ENCODE measurements around the gene IL37.
A peak's percentile ranks its signal among the peaks of the same experiment; 100 is the strongest.
"Not testable (repeated sequence)": the region's sequence is repeated elsewhere in the genome, so short reads cannot be mapped to it uniquely, and the experiment has no call there.

The IL37 gene

DNA sequence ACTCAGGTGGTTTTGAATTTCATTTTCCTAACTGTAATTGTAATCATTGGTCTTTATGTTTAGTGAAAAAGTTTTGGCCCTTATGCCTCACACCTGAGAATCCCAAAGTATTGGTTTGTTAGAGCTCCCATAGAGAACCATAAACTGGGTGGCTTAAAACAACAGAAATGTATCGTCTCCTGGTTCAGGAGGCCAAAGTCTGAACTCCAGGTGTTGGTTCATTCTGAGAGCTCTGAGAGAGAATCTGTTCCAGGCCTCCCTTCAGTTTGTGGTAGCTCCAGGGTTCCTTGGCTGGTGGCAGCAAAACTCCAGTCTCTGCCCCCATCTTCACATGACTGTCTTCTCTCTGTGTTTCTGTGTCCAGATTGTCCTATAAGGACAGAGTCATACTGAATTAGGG is 11.0 kb downstream of the IL37 start:
- ATAC-seq (ENCODE audit: low read depth), result no peak
- Mint-ChIP-seq H3K27ac (no peak overlapping the region), H3K4me3 (no peak overlapping the region), H3K36me3 (peaks cover 2% of the 10 kb centered on the region), H3K4me1 (peaks cover 2% of the 10 kb centered on the region), H3K9me3 (peaks cover 7% of the 10 kb centered on the region), H3K27me3 (peaks cover 6% of the 10 kb centered on the region)
- DNase-seq (ENCODE audit: low spot score in 2 of 2), result no peak

DNA sequence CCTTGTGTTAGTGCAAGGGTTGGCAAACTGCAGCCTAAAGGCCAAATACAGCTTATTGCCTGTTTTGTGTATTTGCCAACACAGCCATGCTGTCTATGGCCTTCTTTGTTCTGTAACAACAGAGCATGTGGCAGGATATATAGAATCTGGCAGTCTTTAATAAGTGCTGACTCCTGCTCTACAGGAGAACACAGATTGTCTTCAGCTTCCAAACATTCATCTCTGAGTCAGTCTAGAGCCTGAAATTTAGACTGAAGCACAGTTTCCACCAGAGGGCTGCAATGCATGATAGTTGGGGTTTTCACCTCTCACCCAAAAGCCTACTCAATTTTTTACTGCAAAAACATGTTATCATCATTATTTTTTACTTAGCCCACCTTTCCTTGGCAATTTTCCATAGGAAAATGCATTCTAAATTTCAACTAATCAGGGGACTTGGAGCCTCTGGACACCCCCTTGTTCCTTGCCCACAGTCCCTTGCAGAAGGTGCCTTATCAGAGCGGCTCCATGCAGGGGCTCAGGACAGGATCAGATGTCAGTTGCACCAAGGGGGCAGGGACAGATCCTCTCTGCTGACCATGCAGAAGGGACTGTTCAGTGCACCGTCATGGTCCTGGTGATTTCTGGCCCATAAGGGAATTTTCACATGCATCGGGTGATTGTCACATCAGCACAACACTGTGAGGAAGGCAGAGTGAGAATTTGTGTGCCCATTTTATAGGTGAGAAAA is 12.4 kb downstream of the IL37 start:
- Mint-ChIP-seq H3K27ac (no peak overlapping the region), H3K4me1 (peaks cover 2% of the 10 kb centered on the region), H3K36me3 (peaks cover 2% of the 10 kb centered on the region), H3K4me3 (no peak overlapping the region), H3K9me3 (peaks cover 7% of the 10 kb centered on the region), H3K27me3 (peaks cover 6% of the 10 kb centered on the region)
- no peak for DNase-seq (ENCODE audit: low spot score in 2 of 2)
- no peak for ATAC-seq (ENCODE audit: low read depth)

DNA sequence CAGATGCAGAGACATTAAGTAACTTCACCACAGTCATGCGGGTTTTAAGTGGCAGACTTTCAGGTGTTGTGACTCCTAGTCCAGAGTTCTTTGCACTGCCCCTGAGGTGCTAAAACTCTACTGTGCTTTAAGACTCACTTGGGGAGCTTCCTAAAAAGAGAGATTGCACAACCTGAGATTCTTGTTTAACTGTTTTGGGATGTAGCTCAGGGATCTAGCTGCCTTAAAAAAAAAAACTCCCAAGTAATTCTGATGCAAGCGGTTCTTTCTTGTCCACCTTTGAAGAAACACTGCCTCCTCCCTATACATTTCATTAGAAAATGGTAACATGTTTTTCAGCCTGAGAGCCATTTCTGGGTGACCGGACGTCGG is 13.0 kb downstream of the IL37 start:
- H3K4me1 Mint-ChIP-seq, result peaks cover 2% of the 10 kb centered on the region
- DNase-seq (ENCODE audit: low spot score in 2 of 2), result no peak
- no peak overlapping the region for H3K4me3 Mint-ChIP-seq
- H3K27ac Mint-ChIP-seq, result no peak overlapping the region
- peaks cover 6% of the 10 kb centered on the region for H3K9me3 Mint-ChIP-seq
- peaks cover 2% of the 10 kb centered on the region for H3K36me3 Mint-ChIP-seq
- peaks cover 9% of the 10 kb centered on the region for H3K27me3 Mint-ChIP-seq
- no peak for ATAC-seq (ENCODE audit: low read depth)

DNA sequence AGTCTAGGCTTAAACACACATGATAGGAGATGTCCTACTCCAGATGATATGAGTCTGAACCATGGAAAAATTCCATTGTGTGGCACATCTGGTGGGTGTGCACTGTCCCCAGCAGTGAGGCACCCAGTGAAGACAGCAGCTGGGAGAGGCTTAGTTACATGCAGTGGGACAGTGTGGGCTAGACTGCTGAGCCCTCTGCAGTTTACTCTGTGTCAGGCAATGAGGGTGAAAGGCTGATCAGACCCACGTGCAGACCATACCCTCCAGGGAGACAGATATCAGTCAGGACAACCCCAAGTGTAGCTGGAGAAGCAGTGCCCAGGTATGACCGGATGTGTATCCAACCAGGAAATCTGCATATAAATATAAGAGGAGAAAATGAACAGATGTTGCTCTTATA is 13.4 kb downstream of the IL37 start:
- ATAC-seq (ENCODE audit: low read depth) (no peak), DNase-seq (ENCODE audit: low spot score in 2 of 2) (no peak)
- H3K9me3 Mint-ChIP-seq, result peaks cover 2% of the 10 kb centered on the region
- no peak overlapping the region for H3K4me3 Mint-ChIP-seq
- peaks cover 2% of the 10 kb centered on the region for H3K36me3 Mint-ChIP-seq
- peaks cover 2% of the 10 kb centered on the region for H3K4me1 Mint-ChIP-seq
- H3K27me3 Mint-ChIP-seq, result peaks cover 6% of the 10 kb centered on the region
- no peak overlapping the region for H3K27ac Mint-ChIP-seq

DNA sequence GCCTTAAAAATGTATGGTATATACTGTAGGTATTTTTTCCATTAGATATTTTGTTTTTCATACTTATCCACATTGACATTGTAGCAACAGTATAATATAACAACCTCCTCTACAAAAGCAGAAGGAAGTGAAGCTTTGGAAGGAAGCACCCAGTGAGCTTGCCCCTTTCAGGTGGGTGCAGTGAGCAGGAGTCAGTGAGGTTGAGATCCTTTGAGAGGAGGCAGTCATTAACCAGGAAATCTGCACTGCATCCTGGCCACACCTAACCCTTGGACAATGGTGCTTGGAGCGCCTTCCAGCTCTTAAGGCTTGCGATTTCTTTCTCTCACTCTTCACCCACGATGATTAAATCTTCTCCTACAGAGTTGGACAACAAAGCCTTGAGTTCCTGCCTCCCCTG is 13.9 kb downstream of the IL37 start:
- H3K4me3 Mint-ChIP-seq, result no peak overlapping the region

DNA sequence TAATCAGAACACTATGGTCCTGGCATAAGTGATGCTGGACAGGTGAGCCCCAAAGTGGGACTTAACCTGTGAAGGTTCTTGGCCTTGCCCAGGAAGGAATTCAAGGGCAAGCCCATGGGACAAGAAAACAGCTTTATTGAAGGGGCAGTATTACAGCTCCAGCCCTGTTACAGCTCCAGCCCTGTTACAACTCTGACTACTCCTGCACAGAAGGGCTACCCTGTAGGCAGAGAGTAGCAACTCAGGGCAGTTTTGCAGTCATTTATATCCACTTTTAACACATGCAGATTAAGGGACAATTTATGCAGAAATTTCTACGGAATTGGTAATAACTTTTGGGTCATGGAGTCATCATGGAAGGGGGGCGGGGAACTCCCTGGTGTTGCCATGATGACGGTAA is 15.7 kb downstream of the IL37 start:
- Mint-ChIP-seq H3K27me3 (peaks cover 12% of the 10 kb centered on the region), H3K27ac (no peak overlapping the region), H3K36me3 (no peaks in the 10 kb centered on the region), H3K4me3 (no peak overlapping the region), H3K9me3 (no peaks in the 10 kb centered on the region), H3K4me1 (peaks cover 2% of the 10 kb centered on the region)
- no peak for ATAC-seq (ENCODE audit: low read depth)
- DNase-seq (ENCODE audit: low spot score in 2 of 2), result no peak

More for the DNA sequence above, 13.9 kb downstream of the IL37 start:
- Mint-ChIP-seq H3K27ac (no peak overlapping the region), H3K4me1 (peaks cover 2% of the 10 kb centered on the region), H3K36me3 (peaks cover under 1% of the 10 kb centered on the region), H3K9me3 (peaks cover under 1% of the 10 kb centered on the region), H3K27me3 (peaks cover 7% of the 10 kb centered on the region)
- ATAC-seq (ENCODE audit: low read depth) (no peak), DNase-seq (ENCODE audit: low spot score in 2 of 2) (no peak)

DNA sequence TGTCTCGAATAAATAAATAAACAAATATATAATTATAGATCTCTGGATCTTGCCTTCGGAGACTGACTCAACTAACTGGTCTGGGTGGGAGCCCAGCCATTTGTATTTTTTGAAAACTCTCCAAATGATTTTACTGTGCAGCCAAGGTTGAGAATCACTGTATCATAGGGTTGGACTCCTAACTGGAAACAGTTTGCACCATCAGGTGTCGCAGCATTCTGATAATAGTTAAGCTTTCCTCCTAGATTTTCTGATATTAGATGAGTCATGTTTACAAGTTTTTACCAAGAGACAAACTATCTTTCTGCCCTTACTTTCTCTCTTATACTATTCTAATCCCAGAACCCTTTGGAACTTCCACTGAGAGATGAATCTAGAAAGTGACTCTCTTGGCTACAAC is 16.8 kb downstream of the IL37 start:
- H3K4me3 Mint-ChIP-seq, result no peak overlapping the region
- no peak overlapping the region for H3K27ac Mint-ChIP-seq
- no peak for ATAC-seq (ENCODE audit: low read depth)
- H3K9me3 Mint-ChIP-seq, result no peaks in the 10 kb centered on the region
- H3K4me1 Mint-ChIP-seq, result peaks cover 2% of the 10 kb centered on the region
- H3K27me3 Mint-ChIP-seq, result peaks cover 17% of the 10 kb centered on the region
- DNase-seq (ENCODE audit: low spot score in 2 of 2), result no peak
- no peaks in the 10 kb centered on the region for H3K36me3 Mint-ChIP-seq

DNA sequence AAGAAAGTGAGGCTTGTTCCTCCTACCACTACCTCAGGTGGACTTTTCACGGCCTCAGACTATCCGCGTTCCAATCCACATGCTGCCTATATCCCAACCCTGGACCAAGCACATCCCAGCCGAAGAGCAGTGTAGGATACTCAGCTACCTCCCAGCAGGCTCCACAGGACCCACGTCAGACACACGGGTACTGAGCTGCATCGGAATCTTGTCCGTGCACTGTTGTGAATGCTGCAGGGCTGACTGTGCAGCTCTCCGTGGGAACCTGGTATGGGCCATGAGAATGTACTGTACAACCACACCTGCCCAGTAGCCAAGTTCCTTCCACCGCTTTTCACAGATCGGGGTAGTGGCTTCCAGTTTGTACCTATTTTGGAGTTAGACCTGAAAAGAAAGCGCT is 22.3 kb downstream of the IL37 start:
- DNase-seq (ENCODE audit: low spot score in 2 of 2) (no peak), ATAC-seq (ENCODE audit: low read depth) (no peak)
- H3K27ac Mint-ChIP-seq, result no peak overlapping the region
- H3K4me1 Mint-ChIP-seq, result no peaks in the 10 kb centered on the region
- H3K9me3 Mint-ChIP-seq, result no peaks in the 10 kb centered on the region
- no peaks in the 10 kb centered on the region for H3K36me3 Mint-ChIP-seq
- H3K27me3 Mint-ChIP-seq, result peaks cover 19% of the 10 kb centered on the region
- H3K4me3 Mint-ChIP-seq, result no peak overlapping the region

DNA sequence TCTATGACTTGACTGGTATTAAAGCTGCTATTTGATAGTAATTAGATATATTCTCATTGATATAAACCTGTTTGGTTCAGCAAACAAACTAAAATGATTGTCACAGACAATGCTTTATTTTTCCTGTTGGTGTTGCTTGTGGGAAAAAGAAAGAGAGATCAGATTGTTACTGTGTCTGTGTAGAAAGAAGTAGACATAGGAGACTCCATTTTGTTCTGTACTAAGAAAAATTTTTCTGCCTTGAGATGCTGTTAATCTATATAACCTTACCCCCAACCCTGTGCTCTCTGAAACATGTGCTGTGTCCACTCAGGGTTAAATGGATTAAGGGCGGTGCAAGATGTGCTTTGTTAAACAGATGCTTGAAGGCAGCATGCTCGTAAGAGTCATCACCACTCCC is 23.2 kb downstream of the IL37 start:
- not testable (repeated sequence) for H3K27ac Mint-ChIP-seq; ATAC-seq (ENCODE audit: low read depth); H3K36me3 Mint-ChIP-seq; H3K4me1 Mint-ChIP-seq; H3K4me3 Mint-ChIP-seq; DNase-seq (ENCODE audit: low spot score in 2 of 2); H3K9me3 Mint-ChIP-seq
- peaks cover 17% of the 10 kb centered on the region for H3K27me3 Mint-ChIP-seq

DNA sequence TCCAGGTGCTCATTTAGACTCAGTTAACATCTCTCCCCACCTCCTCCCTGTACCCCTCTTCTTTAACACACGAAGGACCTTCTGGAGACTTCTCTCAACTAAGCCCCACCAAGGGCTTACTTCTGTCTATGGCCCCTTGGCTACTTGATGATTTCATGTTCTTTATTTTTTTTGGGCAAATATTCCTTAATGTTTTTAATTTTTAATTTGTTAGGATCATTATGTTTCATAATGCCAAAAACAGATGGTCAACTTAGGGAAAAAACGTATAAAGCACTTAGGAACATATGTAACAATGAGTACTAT is 25.9 kb downstream of the IL37 start:
- Mint-ChIP-seq H3K4me1 (no peaks in the 10 kb centered on the region), H3K27ac (no peak overlapping the region), H3K36me3 (no peaks in the 10 kb centered on the region), H3K9me3 (no peaks in the 10 kb centered on the region), H3K4me3 (no peak overlapping the region), H3K27me3 (peaks cover 8% of the 10 kb centered on the region)
- DNase-seq (ENCODE audit: low spot score in 2 of 2) (no peak), ATAC-seq (ENCODE audit: low read depth) (no peak)

DNA sequence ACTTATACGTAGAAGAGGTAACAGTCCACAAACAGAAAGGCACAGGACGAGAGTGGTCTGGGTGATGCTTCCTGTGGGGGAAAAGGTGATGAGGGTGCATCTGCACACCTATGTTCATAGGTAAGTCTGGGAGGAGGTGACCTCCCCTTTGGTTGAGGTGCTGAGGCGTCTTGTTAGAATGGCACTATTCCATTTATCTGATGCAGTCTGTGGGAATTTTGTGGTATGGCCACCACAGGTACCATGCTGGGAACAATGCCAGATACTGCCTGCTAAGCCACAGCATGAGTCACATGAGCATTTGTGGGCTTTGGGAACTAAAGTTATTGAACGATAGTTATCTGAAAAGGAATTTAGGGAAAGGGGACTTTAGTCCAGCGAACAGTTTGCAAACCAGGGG is 27.9 kb downstream of the IL37 start:
- DNase-seq (ENCODE audit: low spot score in 2 of 2), result no peak
- Mint-ChIP-seq H3K4me3 (no peak overlapping the region), H3K36me3 (no peaks in the 10 kb centered on the region), H3K9me3 (no peaks in the 10 kb centered on the region), H3K4me1 (peaks cover 3% of the 10 kb centered on the region), H3K27ac (no peak overlapping the region), H3K27me3 (peaks cover 8% of the 10 kb centered on the region)
- ATAC-seq (ENCODE audit: low read depth), result no peak

DNA sequence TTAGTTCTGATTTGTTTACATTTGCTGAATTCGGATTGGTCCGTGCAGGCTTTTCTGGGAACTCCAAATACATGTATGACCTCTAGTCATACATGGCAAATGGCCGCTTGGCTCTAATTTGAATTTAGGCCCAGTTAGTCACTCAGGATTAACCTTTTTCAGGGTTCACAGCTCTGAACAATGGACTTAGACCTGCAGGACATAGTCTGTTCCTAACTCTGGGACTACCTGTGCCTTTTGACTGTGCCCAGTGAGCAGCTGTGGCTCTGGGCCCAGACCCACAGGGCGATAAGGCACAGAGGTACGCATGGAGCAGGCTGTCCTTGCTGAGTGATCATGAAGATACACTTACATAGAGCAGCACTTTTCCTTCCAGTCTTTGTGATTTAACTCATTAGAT is 28.5 kb downstream of the IL37 start:
- Mint-ChIP-seq H3K36me3 (no peaks in the 10 kb centered on the region), H3K9me3 (no peaks in the 10 kb centered on the region), H3K27ac (no peak overlapping the region), H3K4me1 (peaks cover 3% of the 10 kb centered on the region), H3K27me3 (peaks cover 8% of the 10 kb centered on the region), H3K4me3 (no peak overlapping the region)
- no peak for DNase-seq (ENCODE audit: low spot score in 2 of 2)
- no peak for ATAC-seq (ENCODE audit: low read depth)

DNA sequence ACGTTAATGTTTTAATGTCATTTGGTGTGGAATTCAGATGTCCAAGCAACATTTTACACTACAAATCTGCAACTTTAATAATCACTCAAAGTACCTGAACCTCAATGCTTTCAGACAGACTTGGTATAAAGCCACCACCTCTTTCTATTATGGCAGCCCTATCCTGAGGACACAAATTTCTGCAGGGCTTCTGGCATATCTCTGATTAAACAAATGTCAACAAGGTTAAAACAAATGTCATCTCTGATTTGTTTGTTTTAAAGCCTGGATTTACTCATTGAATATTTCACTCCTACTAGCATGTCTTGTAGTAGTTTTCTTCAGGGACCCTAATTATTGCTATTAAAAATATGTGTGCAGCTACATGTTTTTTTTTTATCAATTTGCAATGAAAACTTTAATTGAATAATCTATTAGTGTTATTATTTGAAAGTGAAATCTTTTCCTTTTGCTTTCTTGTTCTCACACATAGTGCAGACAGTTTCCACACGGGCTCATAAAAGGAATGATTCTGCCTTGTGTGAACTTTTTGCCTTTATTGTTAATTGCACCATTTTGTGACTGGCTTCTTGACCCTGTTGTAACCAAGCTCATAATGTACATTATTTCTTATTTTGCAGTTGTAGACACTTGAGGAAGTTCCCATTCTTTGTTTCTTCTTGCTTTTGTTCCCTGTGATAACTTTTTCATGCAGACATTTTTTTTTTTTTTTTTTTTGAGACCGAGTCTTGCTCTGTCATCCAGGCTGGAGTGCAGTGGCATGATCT is 30.1 kb downstream of the IL37 start:
- Mint-ChIP-seq H3K9me3 (peaks cover 2% of the 10 kb centered on the region), H3K36me3 (no peaks in the 10 kb centered on the region), H3K27me3 (peaks cover 8% of the 10 kb centered on the region), H3K4me3 (no peak overlapping the region), H3K27ac (no peak overlapping the region), H3K4me1 (peaks cover 3% of the 10 kb centered on the region)
- no peak for ATAC-seq (ENCODE audit: low read depth)
- DNase-seq (ENCODE audit: low spot score in 2 of 2), result no peak

DNA sequence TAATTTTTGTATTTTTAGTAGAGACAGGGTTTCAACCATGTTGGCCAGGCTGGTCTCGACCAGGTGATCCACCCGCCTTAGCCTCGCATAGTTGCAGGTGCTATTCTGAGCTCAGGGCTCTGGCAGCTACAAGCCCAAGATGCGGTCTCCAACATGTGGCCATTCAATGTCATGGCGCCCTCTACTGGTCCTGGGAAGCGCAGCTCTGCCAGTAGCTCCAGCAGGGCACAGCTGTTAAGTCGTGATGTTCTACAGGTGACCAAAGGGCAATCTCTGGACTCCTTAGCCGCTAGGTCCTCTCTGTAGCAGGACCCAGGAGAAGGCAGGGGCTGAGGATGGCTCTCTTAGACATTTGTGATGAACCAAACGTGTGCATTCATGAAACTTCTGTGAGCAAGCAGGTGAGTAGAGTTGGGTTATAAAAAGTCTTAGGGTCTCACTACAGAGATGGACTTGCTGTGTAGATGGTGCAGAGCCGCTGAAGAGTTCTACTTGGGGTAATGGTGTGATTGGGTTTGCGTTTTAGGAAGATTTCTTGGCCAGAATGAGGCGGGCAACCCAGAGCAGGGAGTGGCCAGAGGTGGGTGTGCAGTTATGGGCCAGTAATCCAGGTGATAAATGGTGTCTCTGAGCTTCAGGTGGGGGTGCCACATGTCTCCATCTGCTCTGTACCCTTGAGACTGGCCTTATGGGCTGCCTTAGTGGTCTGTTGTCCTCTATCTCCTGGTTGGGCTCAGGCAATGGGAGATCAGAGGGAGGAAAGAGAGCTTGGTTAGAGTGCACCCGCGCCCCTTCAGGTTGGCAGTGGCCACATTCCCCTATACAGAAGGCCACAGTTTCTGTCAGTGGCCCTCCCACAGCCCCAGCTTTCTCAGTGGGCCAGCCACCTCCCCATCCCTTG is 31.0 kb downstream of the IL37 start:
- Mint-ChIP-seq H3K4me3 (no peak overlapping the region), H3K27me3 (peaks cover 8% of the 10 kb centered on the region), H3K27ac (no peak overlapping the region), H3K4me1 (peaks cover 3% of the 10 kb centered on the region), H3K9me3 (peaks cover 2% of the 10 kb centered on the region), H3K36me3 (no peaks in the 10 kb centered on the region)
- DNase-seq (ENCODE audit: low spot score in 2 of 2) (peak; percentile 34 to 36), ATAC-seq (ENCODE audit: low read depth) (peak; percentile 78)
